KBM-7 (cell line): ENCODE data around the gene GPR15.

ENCODE experiments used
- DNase-seq: peaks from one replicate; pipeline ENCODE4 v3.0.0-alpha.2; 2015
- in situ Hi-C: fragments of 300-500 bp; cut with MboI; formaldehyde crosslinking; loops from 2 replicates; pipeline ENCODE4 v1.14.3; 2020; ENCODE audit warnings: low sequenced_read_pairs, low pct_unique_long_range_greater_than_20kb, mixed read lengths

The GPR15 gene

GRCh38 chr3:98577178-98577895 lies 45.6 kb downstream of the GPR15 start:
- no peak for DNase-seq

GRCh38 chr3:98580401-98581386 lies 48.9 kb downstream of the GPR15 start:
- in situ Hi-C loops = loop anchor here (25.0 kb wide), 1 partner anchor 243 kb away; no protein-coding TSS in a partner anchor
- DNase-seq = no peak

More at GRCh38 chr3:98577178-98577895, 45.6 kb downstream of the GPR15 start:
- in situ Hi-C loops = loop anchor here (25.0 kb wide), 1 partner anchor 240 kb away; no protein-coding TSS in a partner anchor

- in situ Hi-C loops = loop anchor here (25.0 kb wide), 1 partner anchor 244 kb away; no protein-coding TSS in a partner anchor
- DNase-seq = no peak
These were observed 49.7 kb downstream of the GPR15 start for GRCh38 chr3:98581474-98581873.

- in situ Hi-C loops = loop anchor here (25.0 kb wide), 1 partner anchor 245 kb away; no protein-coding TSS in a partner anchor
- no peak for DNase-seq
These were observed 50.3 kb downstream of the GPR15 start for GRCh38 chr3:98582042-98582441.

GRCh38 chr3:98583766-98584165 lies 52.0 kb downstream of the GPR15 start:
- DNase-seq = peak; percentile 31
- in situ Hi-C loops = loop anchor here (25.0 kb wide), 1 partner anchor 246 kb away; no protein-coding TSS in a partner anchor
